ENCODE data around the gene LKAAEAR1.

The LKAAEAR1 gene

DNA sequence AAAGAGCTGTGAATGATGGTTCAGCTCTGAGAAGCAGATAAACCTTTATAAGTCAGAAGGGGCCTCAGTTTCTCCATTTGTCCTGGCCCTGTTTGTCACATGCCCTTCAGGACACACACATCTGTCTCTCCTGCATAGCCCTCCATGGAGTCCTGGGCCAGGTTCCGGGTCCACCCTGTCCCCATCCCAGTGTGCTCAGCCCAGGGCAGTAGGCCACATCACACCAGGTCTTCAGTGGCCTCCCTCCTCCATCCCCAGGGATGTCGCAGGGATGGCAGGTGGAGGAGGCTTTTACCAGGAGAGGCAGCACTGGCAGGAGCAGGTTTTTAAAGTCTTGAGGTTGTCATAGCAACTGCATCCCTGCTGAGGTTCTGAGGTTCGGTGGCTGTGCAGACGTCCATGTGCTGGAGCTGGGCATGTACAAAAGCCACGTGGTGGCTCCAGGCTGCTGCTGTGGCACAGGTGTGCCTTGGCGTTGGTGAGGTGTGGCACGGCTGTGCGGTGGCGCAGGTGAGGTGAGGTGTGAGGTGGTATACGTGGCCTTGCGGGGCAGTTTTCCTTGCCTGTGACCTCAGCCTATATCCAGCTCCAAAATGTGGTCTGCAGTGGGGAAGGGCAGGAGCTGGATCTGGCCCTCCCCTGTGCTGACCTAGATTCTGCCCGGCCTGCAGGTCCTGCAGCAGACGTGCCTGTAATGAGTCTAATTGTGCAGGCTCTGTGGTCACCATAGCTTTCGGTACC is 31.1 kb upstream of the LKAAEAR1 start:
- no peak for DNase-seq (ENCODE audit: low spot score)
- TF ChIP-seq, protein P1, sequence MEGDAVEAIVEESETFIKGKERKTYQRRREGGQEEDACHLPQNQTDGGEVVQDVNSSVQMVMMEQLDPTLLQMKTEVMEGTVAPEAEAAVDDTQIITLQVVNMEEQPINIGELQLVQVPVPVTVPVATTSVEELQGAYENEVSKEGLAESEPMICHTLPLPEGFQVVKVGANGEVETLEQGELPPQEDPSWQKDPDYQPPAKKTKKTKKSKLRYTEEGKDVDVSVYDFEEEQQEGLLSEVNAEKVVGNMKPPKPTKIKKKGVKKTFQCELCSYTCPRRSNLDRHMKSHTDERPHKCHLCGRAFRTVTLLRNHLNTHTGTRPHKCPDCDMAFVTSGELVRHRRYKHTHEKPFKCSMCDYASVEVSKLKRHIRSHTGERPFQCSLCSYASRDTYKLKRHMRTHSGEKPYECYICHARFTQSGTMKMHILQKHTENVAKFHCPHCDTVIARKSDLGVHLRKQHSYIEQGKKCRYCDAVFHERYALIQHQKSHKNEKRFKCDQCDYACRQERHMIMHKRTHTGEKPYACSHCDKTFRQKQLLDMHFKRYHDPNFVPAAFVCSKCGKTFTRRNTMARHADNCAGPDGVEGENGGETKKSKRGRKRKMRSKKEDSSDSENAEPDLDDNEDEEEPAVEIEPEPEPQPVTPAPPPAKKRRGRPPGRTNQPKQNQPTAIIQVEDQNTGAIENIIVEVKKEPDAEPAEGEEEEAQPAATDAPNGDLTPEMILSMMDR (IDR thresholded peaks at IDR 0.05; ENCODE audit: extremely low read depth, insufficient read depth, missing control alignments) = no peak
- in situ Hi-C loops (cut with MboI; ENCODE audit: low pct_unique_long_range_greater_than_20kb, low sequenced_read_pairs, unreplicated experiment) = no loop called here

DNA sequence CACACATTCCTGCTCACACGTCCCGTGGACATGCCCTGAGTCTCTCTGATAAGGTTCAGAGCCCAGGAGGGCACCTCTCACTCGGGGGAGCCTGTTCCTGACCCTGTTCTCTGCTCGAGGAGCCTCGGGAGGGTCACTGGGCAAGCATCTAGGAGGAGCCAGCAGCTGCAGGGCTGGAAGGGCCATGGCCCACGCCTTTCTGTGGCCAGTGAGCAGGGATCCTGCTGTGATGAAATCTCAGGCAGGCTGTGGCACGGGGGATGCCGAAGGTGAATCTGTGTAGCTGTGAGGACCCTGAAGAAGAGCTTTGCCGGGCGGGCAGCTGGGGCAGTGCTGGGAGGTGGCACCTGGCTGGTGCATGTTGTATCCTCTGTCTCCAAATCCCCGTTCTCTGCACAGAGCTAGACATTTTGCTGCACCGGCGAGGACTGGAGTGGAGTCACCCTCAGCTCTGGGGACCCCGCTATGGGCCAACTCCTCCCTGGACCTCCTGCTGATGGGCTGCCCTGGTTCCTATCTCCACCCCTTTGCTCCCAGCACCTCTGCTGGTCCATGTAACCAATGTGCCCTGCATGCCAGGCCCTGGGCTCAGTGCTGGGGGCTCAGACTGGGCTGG is 30.3 kb upstream of the LKAAEAR1 start:
- no peak for DNase-seq (ENCODE audit: low spot score)
- in situ Hi-C loops (cut with MboI; ENCODE audit: low pct_unique_long_range_greater_than_20kb, low sequenced_read_pairs, unreplicated experiment) = no loop called here
- TF ChIP-seq, protein P1 (IDR thresholded peaks at IDR 0.05; ENCODE audit: extremely low read depth, insufficient read depth, missing control alignments) = no peak

DNA sequence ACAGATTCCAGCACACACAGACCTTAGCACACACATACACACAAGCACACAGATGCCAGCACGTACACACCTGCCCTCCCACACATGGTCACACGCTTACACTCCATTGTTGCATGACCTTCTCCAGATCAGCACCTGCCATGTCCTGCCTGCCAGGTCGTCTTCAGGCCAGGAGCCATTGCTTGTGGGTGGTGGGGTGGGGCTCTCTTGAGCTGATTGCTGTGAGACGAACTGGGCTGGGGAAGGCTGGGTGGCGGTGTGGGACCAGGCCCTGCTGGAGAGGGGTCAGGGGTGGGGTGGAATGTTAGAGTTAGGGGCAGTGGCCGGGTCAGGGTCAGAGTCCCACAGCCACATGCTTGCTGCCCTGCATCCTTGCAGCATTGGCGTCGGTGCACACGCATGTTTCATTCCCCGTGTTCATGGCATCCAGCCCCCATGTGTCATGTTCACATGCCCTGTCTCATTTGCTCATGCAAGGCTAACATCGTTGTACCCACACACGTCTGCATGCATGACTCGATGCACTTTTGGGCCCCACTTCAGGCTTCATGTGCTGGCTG is 29.7 kb upstream of the LKAAEAR1 start:
- TF ChIP-seq, protein P1 (IDR thresholded peaks at IDR 0.05; ENCODE audit: extremely low read depth, insufficient read depth, missing control alignments) = no peak
- in situ Hi-C loops (cut with MboI; ENCODE audit: low pct_unique_long_range_greater_than_20kb, low sequenced_read_pairs, unreplicated experiment) = no loop called here
- DNase-seq (ENCODE audit: low spot score) = no peak

DNA sequence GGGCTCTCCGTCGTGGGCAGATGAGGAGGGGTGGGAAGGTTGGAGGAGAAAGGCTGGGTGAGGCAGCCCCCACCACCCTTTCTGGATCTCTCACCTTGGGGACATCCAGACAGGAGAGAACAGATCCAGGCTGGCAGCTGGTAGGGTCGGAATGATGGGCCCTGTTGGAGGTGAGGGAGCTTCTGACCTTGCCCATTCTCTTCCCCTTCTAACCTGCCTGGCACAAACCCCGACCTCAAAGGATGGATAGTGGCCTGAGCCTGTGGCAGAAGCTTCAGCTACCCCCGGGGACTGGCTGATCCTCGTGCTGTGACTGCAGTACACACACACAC is 29.2 kb upstream of the LKAAEAR1 start:
- TF ChIP-seq, protein P1 (IDR thresholded peaks at IDR 0.05; ENCODE audit: extremely low read depth, insufficient read depth, missing control alignments) = no peak
- no peak for DNase-seq (ENCODE audit: low spot score)
- in situ Hi-C loops (cut with MboI; ENCODE audit: low pct_unique_long_range_greater_than_20kb, low sequenced_read_pairs, unreplicated experiment) = no loop called here

DNA sequence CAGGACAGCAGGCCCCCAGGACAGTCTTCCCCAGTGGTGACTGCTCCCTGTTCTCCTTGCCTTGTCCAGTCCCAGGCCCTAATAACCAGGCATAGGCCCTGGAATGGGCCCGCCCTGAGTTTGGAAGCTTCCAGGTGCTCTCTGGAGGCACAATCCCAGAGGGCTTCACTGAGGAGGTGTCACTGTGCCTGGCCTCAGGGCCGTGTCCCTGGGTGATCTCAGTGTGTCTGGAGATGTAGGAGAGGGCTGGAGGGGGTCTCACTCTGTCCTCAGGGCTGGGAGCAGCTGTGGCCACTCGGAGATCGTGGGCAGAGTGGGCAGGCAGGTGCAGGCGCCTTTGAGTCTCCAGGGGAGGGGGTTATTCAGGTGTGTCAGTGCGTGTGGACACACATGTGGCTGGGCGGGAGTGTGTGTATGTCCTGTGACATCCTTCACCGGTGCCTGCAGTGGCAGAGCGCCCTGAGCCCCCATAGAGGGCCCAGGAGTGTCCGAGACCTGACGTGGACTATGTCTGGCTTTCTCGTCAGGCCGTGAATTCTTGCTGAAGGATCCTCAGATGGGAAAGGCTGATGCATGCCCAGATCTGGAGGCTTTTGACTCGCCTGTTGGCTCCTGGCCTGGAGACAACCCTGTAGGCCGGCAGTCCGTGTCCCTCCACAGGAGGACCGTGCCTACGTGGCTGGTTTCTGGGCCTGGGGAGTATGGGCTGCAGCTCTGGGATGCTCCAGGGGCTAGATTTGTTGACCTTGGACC is 28.7 kb upstream of the LKAAEAR1 start:
- DNase-seq (ENCODE audit: low spot score) = no peak
- TF ChIP-seq, protein P1 (IDR thresholded peaks at IDR 0.05; ENCODE audit: extremely low read depth, insufficient read depth, missing control alignments) = no peak
- in situ Hi-C loops (cut with MboI; ENCODE audit: low pct_unique_long_range_greater_than_20kb, low sequenced_read_pairs, unreplicated experiment) = no loop called here

DNA sequence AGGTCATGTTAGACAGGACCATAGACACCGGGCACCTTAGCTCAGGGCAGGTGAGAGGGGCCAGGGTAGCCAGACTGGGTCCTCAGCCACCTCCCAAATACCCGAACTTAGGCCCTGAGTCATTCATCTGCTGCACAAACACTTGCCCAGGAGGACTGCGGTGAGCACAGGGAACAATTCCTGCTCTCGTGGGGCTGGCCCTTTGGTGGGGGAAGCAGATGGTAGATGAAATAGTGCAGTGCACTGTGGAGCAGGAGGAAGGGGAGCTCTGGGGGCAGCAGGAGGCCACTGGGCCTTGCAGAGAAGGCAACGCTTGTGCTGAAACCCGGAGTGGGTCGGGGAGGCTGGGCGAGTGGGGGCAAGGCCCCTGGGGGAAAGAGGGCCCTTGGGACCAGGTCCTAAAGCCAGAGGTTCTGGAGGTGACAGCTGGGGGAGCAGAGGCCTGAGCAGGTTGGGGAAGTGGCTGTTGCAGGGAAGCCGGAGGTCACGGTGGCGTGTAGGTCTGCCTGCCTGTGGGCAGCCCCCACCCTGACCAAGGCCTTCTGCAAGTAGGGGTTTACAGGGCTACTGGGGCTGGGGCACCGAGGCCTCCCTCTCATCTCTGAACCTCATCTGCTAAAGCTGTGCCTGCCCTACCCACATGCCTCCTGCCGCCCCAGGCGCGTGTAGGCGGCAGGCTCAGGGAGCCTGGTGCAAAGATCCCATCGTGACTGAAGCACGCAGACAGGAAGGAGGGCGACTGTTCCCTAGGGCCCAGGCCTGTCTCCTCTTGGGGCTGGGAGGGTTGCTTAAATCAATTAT is 27.8 kb upstream of the LKAAEAR1 start:
- in situ Hi-C loops (cut with MboI; ENCODE audit: low pct_unique_long_range_greater_than_20kb, low sequenced_read_pairs, unreplicated experiment) = no loop called here
- TF ChIP-seq, protein P1 (IDR thresholded peaks at IDR 0.05; ENCODE audit: extremely low read depth, insufficient read depth, missing control alignments) = no peak
- no peak for DNase-seq (ENCODE audit: low spot score)

All from GM13977 (cell line).